Right cardiac atrium (tissue), 5 donors: ENCODE data around the gene ATP1A2. TPM values are rescaled to one million over a fixed set of nuclear protein-coding genes. Genes with fewer than 3 reads are reported as not detected.

Experiments
- ATAC-seq, 2 donors: fragments of 200-7000 bp; cut with Tn5 transposase; one replicate each; pipeline versions ENCODE4 v1.8.0 to v1.9.1; 2020; ENCODE audit warnings: moderate library complexity in 2 of 2, mild to moderate bottlenecking in 1 of 2
- DNase-seq, 3 donors: peaks; one replicate each; pipeline ENCODE4 v3.0.0-alpha.2; 2020
- H3K27ac ChIP-seq: one replicate; pipeline ENCODE4 v1.5.1; 2013; ENCODE audit warnings: mild to moderate bottlenecking, low read length, control low read depth, moderate library complexity
- H3K27me3 ChIP-seq: one replicate; pipeline ENCODE4 v1.6.1; 2013; ENCODE audit not compliant: control insufficient read depth, insufficient read depth
- H3K4me1 ChIP-seq: one replicate; pipeline ENCODE4 v1.6.1; 2013; ENCODE audit warnings: low read length; ENCODE audit not compliant: control insufficient read depth, insufficient read depth
- H3K4me3 ChIP-seq: one replicate; pipeline ENCODE4 v1.5.1; 2013; ENCODE audit warnings: low read length, control low read depth
- H3K9me3 ChIP-seq: one replicate; pipeline ENCODE4 v1.6.1; 2013; ENCODE audit warnings: low read length; ENCODE audit not compliant: control insufficient read depth
- WGBS: extraction: QIAGEN DNeasy Blood & Tissue Kit; methylation state at CpG from one replicate; pipeline ENCODE4 v1.1.7; 2013; 5-methylcytosine and 5-hydroxymethylcytosine counted together
- intact Hi-C, 4 donors: fragments of 100-400 bp; cut with DNase I; formaldehyde crosslinking; loops; one replicate each; pipeline versions ENCODE4 v1.11.0 to v1.14.0; 2022 to 2023
- polyA plus RNA-seq: library from polyadenylated mRNA; stranded (reverse); fragments of 200-250 nt; gene quantifications from one replicate; pipeline ENCODE4 v1.2.3, GENCODE V29; 2013
- total RNA-seq, 4 donors: library from RNA; stranded (reverse); fragmentation: NEBNext Ultra II Directional; extraction: Animal tissue kit (Norgen Biotek cat#: 25700); gene quantifications; one replicate each; pipeline ENCODE4 v1.2.1, GENCODE V29; 2021
- donor health status: healthy with polysubstance abuse.
- donor health status: DM: no; HTN: yes; CAD: no.
- donor health status: DM: no; HTN: no; CAD: no.
- donor health status: DM: no; HTN: yes; CAD: no; lungs with severe emphysema.
- donor health status: DM: yes; HTN: yes; CAD: no.

Gene ATP1A2
- total and polyA plus RNA-seq, 5 donors: 89.6 to 323 (median 251) TPM

GRCh38 chr1:160077486-160077885, 38.1 kb upstream of the ATP1A2 start:
- no peak for ATAC-seq
- H3K4me3 ChIP-seq: no peak overlapping the region
- intact Hi-C loops: no loop called here
- no peak for DNase-seq
- H3K27me3 ChIP-seq: no peaks in the 10 kb centered on the region
- no peak overlapping the region for H3K27ac ChIP-seq
- H3K4me1 ChIP-seq: no peaks in the 10 kb centered on the region
- no peaks in the 10 kb centered on the region for H3K9me3 ChIP-seq

GRCh38 chr1:160078512-160079195, 36.9 kb upstream of the ATP1A2 start:
- DNase-seq (peak in 1 of 3 donors; percentile 70), ATAC-seq (no peak)
- Histone ChIP-seq H3K9me3 (no peaks in the 10 kb centered on the region), H3K4me3 (no peak overlapping the region), H3K27ac (no peak overlapping the region), H3K27me3 (no peaks in the 10 kb centered on the region), H3K4me1 (no peaks in the 10 kb centered on the region)
- intact Hi-C loops: no loop called here
- WGBS: 24% methylated on average over 8 of the region's 8 CpGs

- intact Hi-C loops: no loop called here
- Histone ChIP-seq H3K27me3 (no peaks in the 10 kb centered on the region), H3K4me3 (no peak overlapping the region), H3K4me1 (no peaks in the 10 kb centered on the region), H3K9me3 (no peaks in the 10 kb centered on the region), H3K27ac (no peak overlapping the region)
- DNase-seq (no peak), ATAC-seq (no peak)
- 73% methylated on average over 4 of the region's 4 CpGs for WGBS
Measured at GRCh38 chr1:160079448-160079847, 36.1 kb upstream of the ATP1A2 start.

GRCh38 chr1:160080381-160081100, 35.0 kb upstream of the ATP1A2 start:
- H3K27ac ChIP-seq: no peak overlapping the region
- H3K4me3 ChIP-seq: no peak overlapping the region
- intact Hi-C loops: loop anchor here in 1 of 4 donors (5.0 to 10.0 kb wide), 2 partner anchors 33 to 294 kb away; no protein-coding TSS in a partner anchor
- no peak for ATAC-seq
- H3K4me1 ChIP-seq: no peaks in the 10 kb centered on the region
- no peaks in the 10 kb centered on the region for H3K27me3 ChIP-seq
- no peak for DNase-seq
- 68% methylated on average over 6 of the region's 6 CpGs for WGBS
- no peaks in the 10 kb centered on the region for H3K9me3 ChIP-seq

- ATAC-seq (no peak), DNase-seq (no peak)
- intact Hi-C loops: loop anchor here in 1 of 4 donors (5.0 to 10.0 kb wide), 2 partner anchors 34 to 293 kb away; no protein-coding TSS in a partner anchor
- Histone ChIP-seq H3K27me3 (no peaks in the 10 kb centered on the region), H3K4me3 (no peak within 1 kb of the TSS), H3K27ac (no peak within 1 kb of the TSS), H3K9me3 (no peaks in the 10 kb centered on the region), H3K4me1 (no peaks in the 10 kb centered on the region)
- WGBS: 12% methylated on average over 14 of the region's 14 CpGs
Measured at GRCh38 chr1:160081261-160081936, 34.2 kb upstream of the ATP1A2 start, which contains the start of gene KCNJ9. KCNJ9 (plus strand) TSS chr1:160081538; CDS start chr1:160084031, 2,493 bp downstream.

GRCh38 chr1:160082487-160082886, 33.1 kb upstream of the ATP1A2 start:
- Histone ChIP-seq H3K27ac (no peak overlapping the region), H3K27me3 (no peaks in the 10 kb centered on the region), H3K9me3 (no peaks in the 10 kb centered on the region), H3K4me3 (no peak overlapping the region), H3K4me1 (no peaks in the 10 kb centered on the region)
- intact Hi-C loops: loop anchor here in 1 of 4 donors (5.0 to 10.0 kb wide), 2 partner anchors 35 to 292 kb away; no protein-coding TSS in a partner anchor
- DNase-seq (no peak), ATAC-seq (no peak)
- WGBS: 48% methylated on average over 2 of the region's 2 CpGs

- intact Hi-C loops: loop anchor here in 1 of 4 donors (5.0 to 10.0 kb wide), 2 partner anchors 36 to 292 kb away; no protein-coding TSS in a partner anchor
- H3K9me3 ChIP-seq: no peaks in the 10 kb centered on the region
- 58% methylated on average over 3 of the region's 3 CpGs for WGBS
- no peaks in the 10 kb centered on the region for H3K4me1 ChIP-seq
- no peak for DNase-seq
- H3K27me3 ChIP-seq: no peaks in the 10 kb centered on the region
- no peak overlapping the region for H3K27ac ChIP-seq
- no peak overlapping the region for H3K4me3 ChIP-seq
- no peak for ATAC-seq
Measured at GRCh38 chr1:160082926-160083325, 32.6 kb upstream of the ATP1A2 start.

- Histone ChIP-seq H3K9me3 (no peaks in the 10 kb centered on the region), H3K27ac (no peak overlapping the region), H3K4me3 (peak overlapping the region; percentile 12), H3K27me3 (no peaks in the 10 kb centered on the region), H3K4me1 (no peaks in the 10 kb centered on the region)
- peak in 2 of 3 donors; percentile 86 to 90 for DNase-seq
- ATAC-seq: peak; percentile 39 to 49
- WGBS: 21% methylated on average over 96 of the region's 96 CpGs
- intact Hi-C loops: loop anchor here in 1 of 4 donors (5.0 to 10.0 kb wide), 2 partner anchors 37 to 291 kb away; no protein-coding TSS in a partner anchor
Measured at GRCh38 chr1:160083968-160084770, 31.4 kb upstream of the ATP1A2 start.

GRCh38 chr1:160084771-160085321, 30.7 kb upstream of the ATP1A2 start:
- no peaks in the 10 kb centered on the region for H3K9me3 ChIP-seq
- peak in 1 of 2 donors; percentile 5 for ATAC-seq
- no peaks in the 10 kb centered on the region for H3K27me3 ChIP-seq
- WGBS: 70% methylated on average over 30 of the region's 30 CpGs
- no peak overlapping the region for H3K4me3 ChIP-seq
- no peak overlapping the region for H3K27ac ChIP-seq
- intact Hi-C loops: loop anchor here in 1 of 4 donors (5.0 to 10.0 kb wide), 2 partner anchors 38 to 290 kb away; no protein-coding TSS in a partner anchor
- DNase-seq: no peak
- H3K4me1 ChIP-seq: no peaks in the 10 kb centered on the region
